ENCODE measurements around the gene FEM1C. TPM values are rescaled to one million over a fixed set of nuclear protein-coding genes. Genes with fewer than 3 reads are reported as not detected.

FEM1C gene
- total RNA-seq, 2 experiments from 2014 or later = 5.6 to 9.0 TPM

GRCh38 chr5:115531787-115532367, 12.7 kb downstream of the FEM1C start:
- no peak for DNase-seq (ENCODE audit: low spot score)
- no peak overlapping the region for H3K27ac ChIP-seq (ENCODE audit: low read depth, low read length, poor library complexity, severe bottlenecking)
- ChIA-PET CTCF (ENCODE audit: unreplicated experiment) (no interaction called here), POLR2A (interaction anchor here (1.1 kb wide), 1 partner anchor 11 kb away, joined by 10 read pairs; no protein-coding TSS in a partner anchor)
- H3K9me2 ChIP-seq (ENCODE audit: insufficient read depth, low read length) = no peaks in the 10 kb centered on the region
- peaks cover 11% of the 10 kb centered on the region; the same call in 1 of the 2 replicates for H3K9me3 ChIP-seq (ENCODE audit: low read length)
- H2AFZ ChIP-seq (ENCODE audit: low read length) = no peak overlapping the region
- H3K4me3 ChIP-seq (ENCODE audit: low read depth, low read length, poor library complexity, severe bottlenecking) = no peak overlapping the region
- no TSS peak for BruUV-seq (replicated peaks)
- intact Hi-C loops (cut with micrococcal nuclease; ENCODE audit: unreplicated experiment) = no loop called here
- peaks cover 19% of the 10 kb centered on the region for H4K20me1 ChIP-seq (ENCODE audit: insufficient read depth, low read length)
- H3K79me2 ChIP-seq (ENCODE audit: insufficient read depth, low read depth, low read length) = peaks cover 98% of the 10 kb centered on the region
- H3K36me3 ChIP-seq (ENCODE audit: insufficient read depth, low read length) = peaks cover 63% of the 10 kb centered on the region
- no peak overlapping the region for H3K4me2 ChIP-seq (ENCODE audit: low read length)
- no peak for TF ChIP-seq EZH2phosphoT487 (IDR thresholded peaks at IDR 0.05; ENCODE audit: borderline replicate concordance, low read depth, low read length)
- TF ChIP-seq CTCF (conservative IDR thresholded peaks at IDR 0.05; ENCODE audit: low read length) = no peak
- H3K4me1 ChIP-seq (ENCODE audit: insufficient read depth, low read length, poor library complexity, severe bottlenecking) = peaks cover 6% of the 10 kb centered on the region

GRCh38 chr5:115531380-115531779, 13.2 kb downstream of the FEM1C start:
- no TSS peak for BruUV-seq (replicated peaks)
- H3K4me1 ChIP-seq (ENCODE audit: insufficient read depth, low read length, poor library complexity, severe bottlenecking) = peaks cover 6% of the 10 kb centered on the region
- H3K36me3 ChIP-seq (ENCODE audit: insufficient read depth, low read length) = peaks cover 61% of the 10 kb centered on the region
- H3K27ac ChIP-seq (ENCODE audit: low read depth, low read length, poor library complexity, severe bottlenecking) = no peak overlapping the region
- H3K9me3 ChIP-seq (ENCODE audit: low read length) = peaks cover 11% of the 10 kb centered on the region; the same call in 1 of the 2 replicates
- intact Hi-C loops (cut with micrococcal nuclease; ENCODE audit: unreplicated experiment) = no loop called here
- no peak overlapping the region for H2AFZ ChIP-seq (ENCODE audit: low read length)
- no peak overlapping the region for H3K4me3 ChIP-seq (ENCODE audit: low read depth, low read length, poor library complexity, severe bottlenecking)
- peaks cover 20% of the 10 kb centered on the region for H4K20me1 ChIP-seq (ENCODE audit: insufficient read depth, low read length)
- no peak for DNase-seq (ENCODE audit: low spot score)
- no peaks in the 10 kb centered on the region for H3K9me2 ChIP-seq (ENCODE audit: insufficient read depth, low read length)
- TF ChIP-seq CTCF (conservative IDR thresholded peaks at IDR 0.05; ENCODE audit: low read length) (no peak), EZH2phosphoT487 (IDR thresholded peaks at IDR 0.05; ENCODE audit: borderline replicate concordance, low read depth, low read length) (no peak)
- H3K4me2 ChIP-seq (ENCODE audit: low read length) = no peak overlapping the region
- CTCF ChIA-PET (ENCODE audit: unreplicated experiment) = no interaction called here
- POLR2A ChIA-PET = interaction anchor here (0.6 to 1.1 kb wide), 3 partner anchors 12 to 142 kb away, joined by 3 to 10 read pairs (median 6); no protein-coding TSS in a partner anchor
- peaks cover 93% of the 10 kb centered on the region for H3K79me2 ChIP-seq (ENCODE audit: insufficient read depth, low read depth, low read length)

- Histone ChIP-seq H4K20me1 (ENCODE audit: insufficient read depth, low read length) (peaks cover 20% of the 10 kb centered on the region), H3K27ac (ENCODE audit: low read depth, low read length, poor library complexity, severe bottlenecking) (no peak overlapping the region), H3K79me2 (ENCODE audit: insufficient read depth, low read depth, low read length) (peaks cover 84% of the 10 kb centered on the region), H3K36me3 (ENCODE audit: insufficient read depth, low read length) (peaks cover 57% of the 10 kb centered on the region), H3K4me2 (ENCODE audit: low read length) (no peak overlapping the region), H3K4me1 (ENCODE audit: insufficient read depth, low read length, poor library complexity, severe bottlenecking) (peaks cover 6% of the 10 kb centered on the region), H3K9me3 (ENCODE audit: low read length) (peaks cover 8% of the 10 kb centered on the region; the same call in 1 of the 2 replicates), H3K4me3 (ENCODE audit: low read depth, low read length, poor library complexity, severe bottlenecking) (no peak overlapping the region), H2AFZ (ENCODE audit: low read length) (no peak overlapping the region), H3K9me2 (ENCODE audit: insufficient read depth, low read length) (no peaks in the 10 kb centered on the region)
- CTCF ChIA-PET (ENCODE audit: unreplicated experiment) = no interaction called here
- TF ChIP-seq EZH2phosphoT487 (IDR thresholded peaks at IDR 0.05; ENCODE audit: borderline replicate concordance, low read depth, low read length) (no peak), CTCF (conservative IDR thresholded peaks at IDR 0.05; ENCODE audit: low read length) (no peak)
- intact Hi-C loops (cut with micrococcal nuclease; ENCODE audit: unreplicated experiment) = no loop called here
- no TSS peak for BruUV-seq (replicated peaks)
- POLR2A ChIA-PET = interaction anchor here (0.6 to 1.0 kb wide), 2 partner anchors 9 to 44 kb away, joined by 3 to 6 read pairs; no protein-coding TSS in a partner anchor
- DNase-seq (ENCODE audit: low spot score) = no peak
Measured at GRCh38 chr5:115530426-115530825, 14.1 kb downstream of the FEM1C start.
